A549 treated with CpdA at 1 μM for 4 hours (cell line): ENCODE data around the gene TAF7L. TPM values are rescaled to one million over a fixed set of nuclear protein-coding genes. Genes with fewer than 3 reads are reported as not detected.

ENCODE experiments used
- total RNA-seq: library from RNA; stranded (reverse); fragments of 200-300 nt; extraction: Qiagen RNA extraction; gene quantifications from 5 replicates; pipeline ENCODE4 v1.2.3, GENCODE V29; 2022; ENCODE audit warnings: low read depth

TAF7L gene, protein sequence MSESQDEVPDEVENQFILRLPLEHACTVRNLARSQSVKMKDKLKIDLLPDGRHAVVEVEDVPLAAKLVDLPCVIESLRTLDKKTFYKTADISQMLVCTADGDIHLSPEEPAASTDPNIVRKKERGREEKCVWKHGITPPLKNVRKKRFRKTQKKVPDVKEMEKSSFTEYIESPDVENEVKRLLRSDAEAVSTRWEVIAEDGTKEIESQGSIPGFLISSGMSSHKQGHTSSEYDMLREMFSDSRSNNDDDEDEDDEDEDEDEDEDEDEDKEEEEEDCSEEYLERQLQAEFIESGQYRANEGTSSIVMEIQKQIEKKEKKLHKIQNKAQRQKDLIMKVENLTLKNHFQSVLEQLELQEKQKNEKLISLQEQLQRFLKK
- total RNA-seq: 0.06 to 0.15 TPM (median 0.09 TPM) in 4 of 5 replicates, not detected in the other

DNA sequence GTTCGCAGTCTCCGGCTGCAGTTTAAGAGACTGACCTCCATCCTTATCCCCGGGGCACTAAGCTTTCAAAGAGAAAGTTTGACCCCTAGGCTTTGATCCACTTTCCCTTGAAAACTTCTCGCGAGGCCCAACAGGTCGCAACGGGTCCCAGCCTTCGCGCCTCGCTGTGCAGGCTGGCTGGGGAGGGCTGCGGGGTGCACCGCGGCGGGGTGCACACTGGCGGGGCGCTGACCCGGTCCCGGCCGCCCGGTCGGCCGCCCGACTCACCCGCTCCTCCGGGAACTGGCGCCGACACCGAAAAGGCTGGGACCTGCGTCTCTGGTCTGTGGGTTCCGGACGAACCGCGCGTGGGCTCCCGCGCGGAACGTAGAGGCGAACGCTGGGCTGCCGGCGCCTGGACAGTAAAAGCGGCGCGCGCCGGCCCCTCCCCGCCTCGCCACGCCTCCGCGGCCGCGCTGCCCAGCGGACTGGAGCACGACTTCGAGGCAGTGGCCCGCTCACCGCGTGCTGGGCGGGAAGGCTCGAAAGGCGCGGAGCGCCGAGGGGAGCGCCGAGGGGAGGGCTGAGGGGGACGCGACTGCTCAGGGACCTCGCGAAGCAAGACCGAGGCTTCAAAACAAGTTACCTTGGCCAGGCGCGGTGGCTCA lies at the start of gene TAF7L:
Gene TAF7L, minus strand, starts transcription at position 378 of the 647 bp plus-strand sequence. CDS start 3,791 bp downstream, outside the sequence.

DNA sequence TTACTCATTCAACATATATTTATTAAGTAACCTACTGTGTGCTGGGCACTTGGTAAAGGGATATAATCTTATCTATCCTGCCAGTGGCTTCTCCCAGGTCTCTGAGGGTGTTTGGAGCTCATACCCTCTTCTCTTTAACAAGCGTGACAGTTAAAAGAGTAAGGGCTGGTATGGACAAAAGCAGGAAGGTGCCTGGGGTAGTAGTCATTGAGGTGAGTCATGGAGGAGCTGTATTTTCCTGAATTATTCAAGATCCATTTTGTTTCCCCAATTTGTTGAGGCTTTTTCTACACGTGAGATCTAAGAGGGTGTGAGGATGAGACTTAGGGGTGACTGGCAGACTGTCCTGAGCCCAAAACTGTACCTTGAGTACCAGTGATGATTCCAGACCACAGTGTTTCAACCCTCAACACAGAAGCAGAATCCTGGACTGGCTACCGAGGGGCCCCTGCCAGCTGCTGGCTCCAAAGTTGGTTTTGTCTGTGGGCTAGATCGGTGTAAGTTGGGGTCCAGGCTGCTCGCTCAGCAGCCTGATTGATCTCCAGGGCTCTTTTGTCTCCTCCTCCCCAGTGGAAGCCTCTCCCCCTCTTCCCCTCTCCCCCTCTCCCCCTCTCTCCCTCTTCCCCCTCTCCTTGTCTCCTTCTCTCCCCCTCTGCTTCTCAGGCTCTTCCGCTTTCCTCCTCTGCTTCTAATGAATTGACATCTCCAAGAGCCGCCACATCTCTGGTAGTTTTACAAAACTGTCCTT lies 71.8 kb downstream of the TAF7L start, which contains the start of gene DRP2:
Gene DRP2, plus strand, starts transcription at position 671 of the 748 bp plus-strand sequence. CDS start 11,862 bp downstream, outside the sequence.

Other genes starting within 250 kb of the TAF7L start
- gene TRMT2B, start 239.2 kb downstream of the TAF7L start, total RNA-seq: 13.3 to 16.4 TPM (median 14.4 TPM) in 5 replicates
- gene TMEM35A, start 212.5 kb downstream of the TAF7L start, total RNA-seq: not detected in 5 replicates
- gene CENPI, start 193.1 kb downstream of the TAF7L start, total RNA-seq: 10.3 to 13.5 TPM (median 12.1 TPM) in 5 replicates
- gene DRP2, start 71.5 kb downstream of the TAF7L start, total RNA-seq: 0.16 to 0.30 TPM (median 0.25 TPM) in 5 replicates
- 28.0 to 32.1 TPM (median 29.8 TPM) in 5 replicates for gene TIMM8A, start 57.4 kb upstream of the TAF7L start, total RNA-seq
- 0.09 to 0.24 TPM (median 0.15 TPM) in 5 replicates for gene BTK, start 94.9 kb upstream of the TAF7L start, total RNA-seq
- gene RPL36A, start 99.7 kb upstream of the TAF7L start, total RNA-seq: 2,377 to 3,392 TPM (median 2,533 TPM) in 5 replicates
- gene GLA, start 116.6 kb upstream of the TAF7L start, total RNA-seq: 192 to 225 TPM (median 199 TPM) in 5 replicates
- 57.2 to 74.9 TPM (median 63.9 TPM) in 5 replicates for gene HNRNPH2, start 116.9 kb upstream of the TAF7L start, total RNA-seq
- 0.43 to 0.90 TPM (median 0.45 TPM) in 5 replicates for gene ARMCX4, start 194.1 kb upstream of the TAF7L start, total RNA-seq